AG04450 (cell line): ENCODE measurements around the gene CLEC17A. TPM values are rescaled to one million over a fixed set of nuclear protein-coding genes. Genes with fewer than 3 reads are reported as not detected.
A peak's percentile ranks its signal among the peaks of the same experiment; 100 is the strongest.

ENCODE experiments used
- CTCF ChIA-PET: fragments of 300-600, 350-600 bp; formaldehyde crosslinking; extraction: SDS; loops from one replicate; lab custom pipeline; 2022; ENCODE audit warnings: antibody characterized with exemption, inconsistent platforms; lab: Charles Lee
- POLR2A ChIA-PET: fragments of 350-600 bp; formaldehyde crosslinking; extraction: SDS; loops from one replicate; lab custom pipeline; 2021; ENCODE audit warnings: antibody characterized with exemption, inconsistent platforms; lab: Yijun Ruan, JAX
- DNase-seq: peaks from one replicate; pipeline ENCODE4 v3.0.0-alpha.2; 2011; ENCODE audit warnings: low read depth, low spot score
- H3K27ac ChIP-seq: one replicate; pipeline ENCODE4 v1.5.1; 2012; ENCODE audit warnings: low read depth, low read length, control low read depth
- H3K27me3 ChIP-seq: one replicate; pipeline ENCODE4 v1.6.0; 2012; ENCODE audit warnings: low read length; ENCODE audit not compliant: control insufficient read depth, insufficient read depth
- H3K4me3 ChIP-seq: 2 replicates; pipeline ENCODE4 v1.5.1; 2011; ENCODE audit warnings: mild to moderate bottlenecking, low read depth, low read length, control low read depth
- H3K9me3 ChIP-seq: 2 replicates; pipeline ENCODE4 v1.5.1; 2012; ENCODE audit warnings: low read length; ENCODE audit not compliant: control insufficient read depth, insufficient read depth
- CTCF ChIP-seq: IDR thresholded peaks from 2 replicates; pipeline ENCODE4 v1.5.1; 2011; ENCODE audit warnings: low read depth, low read length, control low read depth, inconsistent platforms
- polyA plus RNA-seq: library from polyadenylated mRNA; depleted of rRNA; stranded (reverse); fragments of >200 nt; gene quantifications from 2 replicates; pipeline ENCODE4 v1.2.3, GENCODE V29; 2011

Gene CLEC17A
- polyA plus RNA-seq, 1 experiment, result not detected

GRCh38 chr19:14571695-14572490 lies 11.0 kb upstream of the CLEC17A start, which contains the start of gene NDUFB7:
TSS of gene NDUFB7 (minus strand) at chr19:14572066. CDS start at chr19:14572000, 66 bp downstream.
- Histone ChIP-seq H3K9me3 (no peaks in the 10 kb centered on the region), H3K27me3 (no peaks in the 10 kb centered on the region), H3K27ac (no peak within 1 kb of the TSS), H3K4me3 (peak within 1 kb of the TSS; percentile 99)
- peak; percentile 78 for DNase-seq
- ChIA-PET CTCF (interaction anchor here (0.6 to 7.5 kb wide), 7 partner anchors 15 to 319 kb away, joined by 3 to 237 read pairs (median 3); partner anchors contain the start of gene ZNF333), POLR2A (interaction anchor here (0.6 to 1.6 kb wide), 4 partner anchors 9 to 306 kb away, joined by 3 read pairs; partner anchors contain the start of gene ZNF333)
- peak; percentile 64 for TF ChIP-seq CTCF

- POLR2A ChIA-PET, result no interaction called here
- no peaks in the 10 kb centered on the region for H3K27me3 ChIP-seq
- H3K4me3 ChIP-seq, result no peak overlapping the region
- TF ChIP-seq CTCF, result no peak
- no peaks in the 10 kb centered on the region for H3K9me3 ChIP-seq
- CTCF ChIA-PET, result interaction anchor here (1.7 to 4.8 kb wide), 2 partner anchors 28 to 112 kb away, joined by 4 to 237 read pairs; partner anchors contain the start of gene ZNF333
- no peak for DNase-seq
- H3K27ac ChIP-seq, result no peak overlapping the region
These were observed 7.4 kb upstream of the CLEC17A start for GRCh38 chr19:14575428-14575980.

GRCh38 chr19:14576363-14576762 lies 6.5 kb upstream of the CLEC17A start:
- Histone ChIP-seq H3K9me3 (no peaks in the 10 kb centered on the region), H3K27me3 (no peaks in the 10 kb centered on the region), H3K27ac (no peak overlapping the region), H3K4me3 (no peak overlapping the region)
- no peak for DNase-seq
- CTCF ChIA-PET, result no interaction called here
- TF ChIP-seq CTCF, result no peak
- POLR2A ChIA-PET, result no interaction called here

- CTCF ChIA-PET, result no interaction called here
- Histone ChIP-seq H3K27ac (no peak overlapping the region), H3K9me3 (no peaks in the 10 kb centered on the region), H3K27me3 (no peaks in the 10 kb centered on the region), H3K4me3 (no peak overlapping the region)
- TF ChIP-seq CTCF, result no peak
- DNase-seq, result no peak
- POLR2A ChIA-PET, result no interaction called here
These were observed 5.6 kb upstream of the CLEC17A start for GRCh38 chr19:14577264-14577663.
